H9 (cell line): ENCODE measurements around the gene TANGO6. TPM values are rescaled to one million over a fixed set of nuclear protein-coding genes. Genes with fewer than 3 reads are reported as not detected.

Experiments used
- DNase-seq: peaks from one replicate; pipeline ENCODE4 v3.0.0-alpha.2; 2017
- H2AFZ ChIP-seq: one replicate; pipeline ENCODE4 v1.6.1; 2013; ENCODE audit warnings: mild to moderate bottlenecking, low read length, control low read depth, moderate library complexity
- H2AK5ac ChIP-seq: 2 replicates; pipeline ENCODE4 v1.6.1; 2013; ENCODE audit warnings: low read length, control low read depth, mixed read lengths; ENCODE audit not compliant: insufficient read length
- H2BK120ac ChIP-seq: one replicate; pipeline ENCODE4 v1.6.1; 2013; ENCODE audit warnings: low read depth, mild to moderate bottlenecking, low read length, control low read depth, inconsistent platforms; ENCODE audit not compliant: poor library complexity, severe bottlenecking
- H2BK12ac ChIP-seq: 2 replicates; pipeline ENCODE4 v1.6.1; 2013; ENCODE audit warnings: low read length, control low read depth, mixed read lengths, low read depth; ENCODE audit not compliant: insufficient read length
- H2BK15ac ChIP-seq: 2 replicates; pipeline ENCODE4 v1.6.1; 2013; ENCODE audit warnings: low read depth, low read length, control low read depth
- H2BK20ac ChIP-seq: one replicate; pipeline ENCODE4 v1.6.1; 2013; ENCODE audit warnings: low read depth, mild to moderate bottlenecking, low read length, control low read depth, inconsistent platforms; ENCODE audit not compliant: poor library complexity, severe bottlenecking
- H2BK5ac ChIP-seq: 2 replicates; pipeline ENCODE4 v1.6.1; 2013; ENCODE audit warnings: low read length, control low read depth, mixed read lengths; ENCODE audit not compliant: insufficient read length
- H3K14ac ChIP-seq: 2 replicates; pipeline ENCODE4 v1.6.1; 2013; ENCODE audit warnings: low read length, control low read depth; ENCODE audit not compliant: insufficient read depth
- H3K18ac ChIP-seq: 2 replicates; pipeline ENCODE4 v1.6.1; 2013; ENCODE audit warnings: low read depth, mild to moderate bottlenecking, mixed read lengths, low read length, control low read depth; ENCODE audit not compliant: insufficient read length
- H3K23ac ChIP-seq: 2 replicates; pipeline ENCODE4 v1.6.1; 2013; ENCODE audit warnings: low read length, control low read depth, mixed read lengths, low read depth; ENCODE audit not compliant: insufficient read length
- H3K23me2 ChIP-seq: 2 replicates; pipeline ENCODE4 v1.6.1; 2013; ENCODE audit warnings: low read depth, mild to moderate bottlenecking, mixed read lengths, low read length, control low read depth; ENCODE audit not compliant: insufficient read length, poor library complexity, severe bottlenecking
- H3K27ac ChIP-seq: 2 replicates; pipeline ENCODE4 v1.5.1; 2013; ENCODE audit warnings: low read length, control low read depth, mixed read lengths, low read depth; ENCODE audit not compliant: insufficient read length
- H3K27me3 ChIP-seq: 2 replicates; pipeline ENCODE4 v1.6.1; 2013; ENCODE audit warnings: low read length, control low read depth, inconsistent platforms; ENCODE audit not compliant: insufficient read depth
- H3K4ac ChIP-seq: 2 replicates; pipeline ENCODE4 v1.6.1; 2013; ENCODE audit warnings: low read depth, mild to moderate bottlenecking, control low read depth, inconsistent platforms, low read length, moderate library complexity
- H3K4me1 ChIP-seq: 2 replicates; pipeline ENCODE4 v1.6.1; 2013; ENCODE audit warnings: low read length, control low read depth, inconsistent platforms; ENCODE audit not compliant: insufficient read depth
- H3K4me2 ChIP-seq: 2 replicates; pipeline ENCODE4 v1.6.1; 2013; ENCODE audit warnings: low read length, control low read depth, mixed read lengths; ENCODE audit not compliant: insufficient read length, insufficient read depth
- H3K56ac ChIP-seq: 2 replicates; pipeline ENCODE4 v1.6.1; 2013; ENCODE audit warnings: low read depth, mild to moderate bottlenecking, mixed read lengths, low read length, control low read depth; ENCODE audit not compliant: insufficient read length
- H3K79me1 ChIP-seq: 2 replicates; pipeline ENCODE4 v1.6.1; 2013; ENCODE audit warnings: low read depth, mild to moderate bottlenecking, moderate library complexity, low read length, control low read depth, inconsistent platforms; ENCODE audit not compliant: insufficient read depth, poor library complexity, severe bottlenecking
- H3K79me2 ChIP-seq: 2 replicates; pipeline ENCODE4 v1.6.1; 2013; ENCODE audit warnings: low read length, control low read depth, inconsistent platforms; ENCODE audit not compliant: insufficient read depth
- H3K9ac ChIP-seq: 2 replicates; pipeline ENCODE4 v1.6.1; 2013; ENCODE audit warnings: low read length, control low read depth, mixed read lengths; ENCODE audit not compliant: insufficient read length; ENCODE audit errors: extremely low read depth
- H3K9me3 ChIP-seq: one replicate; pipeline ENCODE4 v1.6.1; 2013; ENCODE audit warnings: low read depth, low read length, inconsistent platforms; ENCODE audit not compliant: control insufficient read depth
- H3T11ph ChIP-seq: one replicate; pipeline ENCODE4 v1.6.1; 2013; ENCODE audit warnings: mild to moderate bottlenecking, low read length, control low read depth, inconsistent platforms
- H4K20me1 ChIP-seq: one replicate; pipeline ENCODE4 v1.6.1; 2013; ENCODE audit not compliant: control insufficient read depth, insufficient read length, insufficient read depth
- H4K5ac ChIP-seq: 2 replicates; pipeline ENCODE4 v1.6.1; 2013; ENCODE audit warnings: low read depth, mild to moderate bottlenecking, mixed read lengths, low read length, control low read depth; ENCODE audit not compliant: insufficient read length
- H4K8ac ChIP-seq: replicated peaks from 2 replicates; pipeline ENCODE4 v1.6.1; 2013; ENCODE audit warnings: low read length, control low read depth, mixed read lengths, low read depth; ENCODE audit not compliant: insufficient read length
- H4K91ac ChIP-seq: 2 replicates; pipeline ENCODE4 v1.6.1; 2013; ENCODE audit warnings: low read depth, mild to moderate bottlenecking, moderate library complexity, mixed read lengths, low read length, control low read depth; ENCODE audit not compliant: insufficient read length
- H3K27ac Mint-ChIP-seq, 3 experiments: 2 replicates in 2 of 3; 3 replicates in 1 of 3; pipeline ENCODE4 v1.8.0; 2020 to 2021; ENCODE audit warnings: mixed read lengths in 3 of 3, mild to moderate bottlenecking in 1 of 3, moderate library complexity in 1 of 3
- H3K27me3 Mint-ChIP-seq: 2 replicates; pipeline ENCODE4 v1.8.0; 2021; ENCODE audit warnings: low read depth, mild to moderate bottlenecking, moderate library complexity, mixed read lengths
- H3K36me3 Mint-ChIP-seq, 3 experiments: 2 replicates in 2 of 3; 3 replicates in 1 of 3; pipeline ENCODE4 v1.8.0; 2020 to 2021; ENCODE audit warnings: low read depth in 3 of 3, mixed read lengths in 3 of 3; ENCODE audit not compliant: insufficient read depth in 1 of 3
- H3K4me1 Mint-ChIP-seq, 2 experiments: 2 replicates each; pipeline ENCODE4 v1.8.0; 2020; ENCODE audit warnings: mixed read lengths in 2 of 2
- H3K4me3 Mint-ChIP-seq, 2 experiments: 2 replicates in 1 of 2; 3 replicates in 1 of 2; pipeline ENCODE4 v1.8.0; 2020 to 2021; ENCODE audit warnings: mild to moderate bottlenecking in 2 of 2, mixed read lengths in 2 of 2, moderate library complexity in 1 of 2
- H3K9me3 Mint-ChIP-seq, 2 experiments: 2 replicates in 1 of 2; 3 replicates in 1 of 2; pipeline ENCODE4 v1.8.0; 2020; ENCODE audit warnings: mild to moderate bottlenecking in 2 of 2, mixed read lengths in 2 of 2, moderate library complexity in 1 of 2
- WGBS: extraction: QIAGEN DNeasy Blood & Tissue Kit; methylation state at CpG from one replicate; pipeline ENCODE4 v1.1.7; 2013; ENCODE audit warnings: missing lambda C conversion rate, low lambda C conversion rate, mixed read lengths; ENCODE audit not compliant: insufficient read length; ENCODE audit errors: extremely low coverage; 5-methylcytosine and 5-hydroxymethylcytosine counted together
- total RNA-seq: library from RNA; stranded (reverse); gene quantifications from 2 replicates; pipeline ENCODE4 v1.2.1, GENCODE V29; 2021
- TF ChIP-seq, protein P1 (sequence below): fragments of 200-600 bp; sonication (generic); conservative IDR thresholded peaks from 3 replicates; pipeline ENCODE4 v1.8.0; 2021; ENCODE audit warnings: antibody characterized with exemption, mild to moderate bottlenecking

The TANGO6 gene
- total RNA-seq, 1 experiment from 2014 or later = 12.0 TPM

DNA sequence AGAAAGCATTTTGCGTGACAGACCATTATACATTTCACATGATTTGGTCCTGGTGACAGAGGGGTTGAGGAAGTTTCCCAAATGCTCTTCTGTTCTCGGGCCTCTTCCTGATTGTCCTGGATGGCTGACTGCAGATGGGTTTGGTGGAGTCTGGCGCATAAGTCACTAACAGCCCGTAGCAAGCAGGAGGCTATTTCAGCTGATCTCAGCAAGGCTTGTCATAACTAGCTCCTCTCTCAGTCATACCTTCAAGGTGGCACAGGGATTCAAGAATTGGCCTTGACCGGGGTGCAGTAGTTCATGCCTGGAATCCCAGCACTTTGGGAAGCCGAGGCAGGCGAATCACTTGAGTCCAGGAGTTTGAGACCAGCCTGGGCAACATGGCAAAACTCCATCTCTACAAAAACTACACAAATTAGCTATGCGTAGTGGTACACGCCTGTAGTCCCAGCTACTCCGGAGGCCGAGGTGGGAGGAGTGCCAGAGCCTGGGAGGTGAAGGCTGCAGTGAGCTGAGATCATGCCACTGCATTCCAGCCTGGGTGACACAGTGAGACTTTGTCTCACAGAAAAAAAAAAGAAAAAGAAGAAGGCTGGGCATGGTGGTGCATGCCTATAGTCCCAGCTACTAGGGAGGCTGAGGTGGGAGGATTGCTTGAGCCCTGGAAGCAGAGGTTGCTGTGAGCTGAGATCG lies 193.2 kb downstream of the TANGO6 start:
- no peak for DNase-seq
- Histone ChIP-seq H3K56ac (no peak overlapping the region), H3K4ac (no peak overlapping the region), H3K9me3 (peaks cover 3% of the 10 kb centered on the region), H3K4me2 (no peak overlapping the region), H3K23ac (no peak overlapping the region), H4K8ac (no peak overlapping the region), H3K14ac (no peak overlapping the region), H3K9ac (no peak overlapping the region), H2BK120ac (no peak overlapping the region), H3T11ph (no peak overlapping the region), H2AK5ac (no peak overlapping the region), H2BK20ac (no peak overlapping the region), H3K4me1 (no peaks in the 10 kb centered on the region), H2AFZ (no peak overlapping the region), H3K79me2 (no peaks in the 10 kb centered on the region), H3K23me2 (no peaks in the 10 kb centered on the region), H3K27me3 (no peaks in the 10 kb centered on the region), H3K79me1 (no peaks in the 10 kb centered on the region), H2BK15ac (no peak overlapping the region), H4K91ac (no peak overlapping the region), H2BK5ac (no peak overlapping the region), H3K18ac (no peak overlapping the region), H3K27ac (no peak overlapping the region), H4K5ac (no peak overlapping the region), H2BK12ac (no peak overlapping the region), H4K20me1 (no peaks in the 10 kb centered on the region)
- peak overlapping the region in 1 of 3 experiments; percentile 22; a peak in 2 of 7 replicates for H3K27ac Mint-ChIP-seq
- no CpG with 5 or more reads among the region's 12 CpGs for WGBS
- H3K27me3 Mint-ChIP-seq = no peaks in the 10 kb centered on the region
- H3K4me3 Mint-ChIP-seq = no peak overlapping the region
- peaks cover under 1% of the 10 kb centered on the region in 2 experiments; a peak in 3 of 5 replicates for H3K9me3 Mint-ChIP-seq
- H3K36me3 Mint-ChIP-seq = peaks cover 2 to 11% (median 7%) of the 10 kb centered on the region in 3 experiments
- H3K4me1 Mint-ChIP-seq = no peaks in the 10 kb centered on the region
- TF ChIP-seq, protein P1, sequence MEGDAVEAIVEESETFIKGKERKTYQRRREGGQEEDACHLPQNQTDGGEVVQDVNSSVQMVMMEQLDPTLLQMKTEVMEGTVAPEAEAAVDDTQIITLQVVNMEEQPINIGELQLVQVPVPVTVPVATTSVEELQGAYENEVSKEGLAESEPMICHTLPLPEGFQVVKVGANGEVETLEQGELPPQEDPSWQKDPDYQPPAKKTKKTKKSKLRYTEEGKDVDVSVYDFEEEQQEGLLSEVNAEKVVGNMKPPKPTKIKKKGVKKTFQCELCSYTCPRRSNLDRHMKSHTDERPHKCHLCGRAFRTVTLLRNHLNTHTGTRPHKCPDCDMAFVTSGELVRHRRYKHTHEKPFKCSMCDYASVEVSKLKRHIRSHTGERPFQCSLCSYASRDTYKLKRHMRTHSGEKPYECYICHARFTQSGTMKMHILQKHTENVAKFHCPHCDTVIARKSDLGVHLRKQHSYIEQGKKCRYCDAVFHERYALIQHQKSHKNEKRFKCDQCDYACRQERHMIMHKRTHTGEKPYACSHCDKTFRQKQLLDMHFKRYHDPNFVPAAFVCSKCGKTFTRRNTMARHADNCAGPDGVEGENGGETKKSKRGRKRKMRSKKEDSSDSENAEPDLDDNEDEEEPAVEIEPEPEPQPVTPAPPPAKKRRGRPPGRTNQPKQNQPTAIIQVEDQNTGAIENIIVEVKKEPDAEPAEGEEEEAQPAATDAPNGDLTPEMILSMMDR = no peak
